Tongue (tissue), 2 donors: ENCODE measurements around the gene ATXN2. TPM values are rescaled to one million over a fixed set of nuclear protein-coding genes. Genes with fewer than 3 reads are reported as not detected.
"Not testable (repeated sequence)": the region's sequence is repeated elsewhere in the genome, so short reads cannot be mapped to it uniquely, and the experiment has no call there.

Source experiments
- DNase-seq: peaks from one replicate; pipeline ENCODE4 v3.0.0-alpha.2; 2015
- total RNA-seq: library from RNA; depleted of rRNA; stranded (reverse); fragments of >200 nt; gene quantifications from one replicate; pipeline ENCODE4 v1.2.3, GENCODE V29; 2014

ATXN2 gene
- total RNA-seq, 1 donor from 2014 or later: 51.4 TPM

GRCh38 chr12:111494676-111495075 is 104.4 kb downstream of the ATXN2 start:
- DNase-seq: no peak

- not testable (repeated sequence) for DNase-seq
These were observed 106.1 kb downstream of the ATXN2 start for GRCh38 chr12:111492979-111493378.

GRCh38 chr12:111488798-111489197 is 110.3 kb downstream of the ATXN2 start:
- no peak for DNase-seq

- no peak for DNase-seq
These were observed 110.8 kb downstream of the ATXN2 start for GRCh38 chr12:111488271-111488670.

GRCh38 chr12:111482462-111482861 is 116.7 kb downstream of the ATXN2 start:
- no peak for DNase-seq

- no peak for DNase-seq
These were observed 127.9 kb downstream of the ATXN2 start for GRCh38 chr12:111471236-111471635.

GRCh38 chr12:111469401-111469800 is 129.7 kb downstream of the ATXN2 start:
- no peak for DNase-seq

- DNase-seq: peak; percentile 87
These were observed 131.3 kb downstream of the ATXN2 start for GRCh38 chr12:111467857-111468241.

GRCh38 chr12:111467092-111467856 is 131.8 kb downstream of the ATXN2 start:
- DNase-seq: no peak

- peak; percentile 20 for DNase-seq
These were observed 136.8 kb downstream of the ATXN2 start for GRCh38 chr12:111462210-111462769.

- DNase-seq: not testable (repeated sequence)
These were observed 139.0 kb downstream of the ATXN2 start for GRCh38 chr12:111460111-111460510.

- DNase-seq: no peak
These were observed 140.5 kb downstream of the ATXN2 start for GRCh38 chr12:111458546-111459172.

GRCh38 chr12:111457577-111457976 is 141.5 kb downstream of the ATXN2 start:
- DNase-seq: no peak

- DNase-seq: no peak
These were observed 142.0 kb downstream of the ATXN2 start for GRCh38 chr12:111457071-111457470.

GRCh38 chr12:111455448-111456320 is 143.4 kb downstream of the ATXN2 start:
- DNase-seq: no peak

GRCh38 chr12:111454716-111455447 is 144.2 kb downstream of the ATXN2 start:
- DNase-seq: no peak

GRCh38 chr12:111454311-111454710 is 144.8 kb downstream of the ATXN2 start:
- no peak for DNase-seq

- DNase-seq: no peak
These were observed 145.8 kb downstream of the ATXN2 start for GRCh38 chr12:111453071-111453989.

- DNase-seq: peak; percentile 70
These were observed 147.4 kb downstream of the ATXN2 start for GRCh38 chr12:111451649-111452129.

GRCh38 chr12:111451232-111451631 is 147.9 kb downstream of the ATXN2 start:
- no peak for DNase-seq

- DNase-seq: no peak
These were observed 148.4 kb downstream of the ATXN2 start for GRCh38 chr12:111450676-111451075.
